GM06990 (cell line): ENCODE data around the gene BCAT1.
A peak's percentile ranks its signal among the peaks of the same experiment; 100 is the strongest.

Experiments used
- DNase-seq: peaks from one replicate; pipeline ENCODE4 v3.0.0-alpha.2; 2011; ENCODE audit not compliant: insufficient read length; ENCODE audit errors: extremely low read depth
- H3K27me3 ChIP-seq: replicated peaks from 2 replicates; pipeline ENCODE4 v1.6.0; 2011; ENCODE audit warnings: low read length; ENCODE audit not compliant: control insufficient read depth, insufficient read depth
- H3K36me3 ChIP-seq: 2 replicates; pipeline ENCODE4 v1.5.1; 2011; ENCODE audit warnings: low read length; ENCODE audit not compliant: control insufficient read depth, insufficient read depth
- H3K4me3 ChIP-seq: replicated peaks from 2 replicates; pipeline ENCODE4 v1.5.1; 2011; ENCODE audit warnings: low read depth, mild to moderate bottlenecking, control low read depth, low read length
- CTCF ChIP-seq: IDR thresholded peaks from 2 replicates; pipeline ENCODE4 v1.5.1; 2011; ENCODE audit warnings: low read length, control low read depth, mild to moderate bottlenecking, inconsistent platforms; ENCODE audit not compliant: insufficient read depth, poor library complexity, severe bottlenecking

Gene BCAT1

GRCh38 chr12:24955389-24955788 lies 6.5 kb upstream of the BCAT1 start:
- no peak for TF ChIP-seq CTCF
- no peak for DNase-seq
- H3K36me3 ChIP-seq: no peaks in the 10 kb centered on the region
- no peak overlapping the region for H3K4me3 ChIP-seq
- no peaks in the 10 kb centered on the region for H3K27me3 ChIP-seq

GRCh38 chr12:24954261-24954660 lies 5.4 kb upstream of the BCAT1 start:
- no peak for DNase-seq
- no peaks in the 10 kb centered on the region for H3K27me3 ChIP-seq
- H3K4me3 ChIP-seq: no peak overlapping the region
- no peaks in the 10 kb centered on the region for H3K36me3 ChIP-seq
- no peak for TF ChIP-seq CTCF

GRCh38 chr12:24952389-24952788 lies 3.5 kb upstream of the BCAT1 start:
- no peak for TF ChIP-seq CTCF
- no peak for DNase-seq
- H3K36me3 ChIP-seq: no peaks in the 10 kb centered on the region
- H3K27me3 ChIP-seq: no peaks in the 10 kb centered on the region
- H3K4me3 ChIP-seq: no peak overlapping the region

- no peaks in the 10 kb centered on the region for H3K36me3 ChIP-seq
- no peaks in the 10 kb centered on the region for H3K27me3 ChIP-seq
- no peak for TF ChIP-seq CTCF
- no peak overlapping the region for H3K4me3 ChIP-seq
- peak; percentile 59 for DNase-seq
Measured at GRCh38 chr12:24950231-24950834, 1.4 kb upstream of the BCAT1 start.

GRCh38 chr12:24948420-24948756 lies 513 bp downstream of the BCAT1 start:
- DNase-seq: peak; percentile 56
- peak overlapping the region; percentile 70 for H3K4me3 ChIP-seq
- no peaks in the 10 kb centered on the region for H3K27me3 ChIP-seq
- no peaks in the 10 kb centered on the region for H3K36me3 ChIP-seq
- TF ChIP-seq CTCF: no peak

- H3K27me3 ChIP-seq: no peaks in the 10 kb centered on the region
- no peak for TF ChIP-seq CTCF
- H3K36me3 ChIP-seq: no peaks in the 10 kb centered on the region
- H3K4me3 ChIP-seq: peak overlapping the region; percentile 70
- no peak for DNase-seq
Measured at GRCh38 chr12:24947541-24948419, 1.1 kb downstream of the BCAT1 start.
